SK-N-MC (cell line): ENCODE data around the gene AKNA.

Source experiments
- EZH2 ChIP-seq: fragments of 200-600 bp; sonication (generic); IDR thresholded peaks from one replicate; pipeline ENCODE4 v1.6.1; 2017; ENCODE audit warnings: antibody characterized with exemption
- FOXP2 ChIP-seq: optimal IDR thresholded peaks from 2 replicates; pipeline ENCODE3; 2011; ENCODE audit warnings: mild to moderate bottlenecking, moderate library complexity; ENCODE audit not compliant: insufficient read depth; ENCODE audit errors: extremely low read length, control extremely low read depth
- POLR2AphosphoS5 ChIP-seq: IDR thresholded peaks from 2 replicates; pipeline ENCODE4 v1.6.1; 2012; ENCODE audit warnings: mild to moderate bottlenecking, low read depth, low read length, borderline replicate concordance

DNA sequence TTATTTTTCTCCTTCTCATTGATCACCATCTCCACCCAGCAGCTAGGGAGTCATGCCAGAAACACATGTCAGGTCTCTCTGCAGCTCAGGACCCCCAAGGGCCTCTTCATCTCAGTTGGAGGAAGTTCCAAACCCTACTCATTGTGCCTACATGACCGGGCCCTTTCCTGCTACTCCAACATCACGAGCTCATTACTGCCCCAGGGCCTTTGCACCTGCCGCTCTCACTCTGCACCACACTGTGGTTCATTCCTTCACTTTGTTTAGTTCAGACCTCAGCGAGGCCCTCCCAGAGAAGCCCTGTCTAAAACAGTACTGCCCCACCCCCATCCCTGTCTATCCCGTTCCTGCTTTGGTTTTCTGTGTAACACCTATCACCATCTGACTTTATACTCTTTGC is 22.1 kb upstream of the AKNA start:
- TF ChIP-seq POLR2AphosphoS5 (no peak), EZH2 (no peak), FOXP2 (no peak)
